CD4-positive, alpha-beta T cell treated with Interleukin-21 for 1 hour (primary cell): ENCODE measurements around the gene NCOR1.
"Not testable (repeated sequence)": the region's sequence is repeated elsewhere in the genome, so short reads cannot be mapped to it uniquely, and the experiment has no call there.

Experiments
- DNase-seq: peaks from one replicate; pipeline ENCODE4 v3.0.0-alpha.2; 2020

The NCOR1 gene

GRCh38 chr17:16214190-16215001, 938 bp downstream of the NCOR1 start:
- no peak for DNase-seq

- DNase-seq, result no peak
Observed at GRCh38 chr17:16212793-16213192, 2.5 kb downstream of the NCOR1 start.

GRCh38 chr17:16211590-16211989, 3.7 kb downstream of the NCOR1 start:
- no peak for DNase-seq

- DNase-seq, result not testable (repeated sequence)
Observed at GRCh38 chr17:16204763-16205162, 10.6 kb downstream of the NCOR1 start.

- not testable (repeated sequence) for DNase-seq
Observed at GRCh38 chr17:16202554-16203500, 12.5 kb downstream of the NCOR1 start.

GRCh38 chr17:16201693-16202131, 13.6 kb downstream of the NCOR1 start:
- not testable (repeated sequence) for DNase-seq

GRCh38 chr17:16199093-16199492, 16.2 kb downstream of the NCOR1 start:
- no peak for DNase-seq

GRCh38 chr17:16197276-16197675, 18.1 kb downstream of the NCOR1 start:
- no peak for DNase-seq

GRCh38 chr17:16194307-16194835, 21.0 kb downstream of the NCOR1 start:
- DNase-seq, result peak; percentile 43

GRCh38 chr17:16191604-16192003, 23.7 kb downstream of the NCOR1 start:
- DNase-seq, result no peak

- no peak for DNase-seq
Observed at GRCh38 chr17:16190703-16191360, 24.5 kb downstream of the NCOR1 start.

- no peak for DNase-seq
Observed at GRCh38 chr17:16189791-16190348, 25.5 kb downstream of the NCOR1 start.

- no peak for DNase-seq
Observed at GRCh38 chr17:16187642-16188041, 27.7 kb downstream of the NCOR1 start.

GRCh38 chr17:16181581-16181980, 33.8 kb downstream of the NCOR1 start:
- no peak for DNase-seq

GRCh38 chr17:16178836-16179235, 36.5 kb downstream of the NCOR1 start:
- no peak for DNase-seq

GRCh38 chr17:16171613-16172012, 43.7 kb downstream of the NCOR1 start:
- no peak for DNase-seq

- not testable (repeated sequence) for DNase-seq
Observed at GRCh38 chr17:16166766-16167165, 48.6 kb downstream of the NCOR1 start.

- DNase-seq, result no peak
Observed at GRCh38 chr17:16158714-16159113, 56.6 kb downstream of the NCOR1 start.

- no peak for DNase-seq
Observed at GRCh38 chr17:16155536-16155935, 59.8 kb downstream of the NCOR1 start.

- not testable (repeated sequence) for DNase-seq
Observed at GRCh38 chr17:16152326-16152725, 63.0 kb downstream of the NCOR1 start.

GRCh38 chr17:16150251-16150856, 65.0 kb downstream of the NCOR1 start:
- no peak for DNase-seq

GRCh38 chr17:16148596-16148995, 66.7 kb downstream of the NCOR1 start:
- no peak for DNase-seq
